Non-pigmented ciliary epithelial cell (primary cell): Measurements from ENCODE around the gene ABI1.

Experiments
- DNase-seq: peaks from one replicate; pipeline ENCODE4 v3.0.0-alpha.2; 2010; ENCODE audit warnings: low read depth

ABI1 gene

GRCh38 chr10:26714415-26715136 is 146.2 kb downstream of the ABI1 start:
- DNase-seq = no peak

- no peak for DNase-seq
These were observed 149.4 kb downstream of the ABI1 start for GRCh38 chr10:26711324-26711723.

- DNase-seq = no peak
These were observed 153.8 kb downstream of the ABI1 start for GRCh38 chr10:26706936-26707335.

GRCh38 chr10:26706206-26706605 is 154.6 kb downstream of the ABI1 start:
- DNase-seq = no peak

GRCh38 chr10:26703974-26704373 is 156.8 kb downstream of the ABI1 start:
- DNase-seq = no peak

- no peak for DNase-seq
These were observed 157.7 kb downstream of the ABI1 start for GRCh38 chr10:26703096-26703495.

GRCh38 chr10:26700884-26701630 is 159.7 kb downstream of the ABI1 start:
- no peak for DNase-seq

- no peak for DNase-seq
These were observed 161.1 kb downstream of the ABI1 start for GRCh38 chr10:26699631-26700030.

GRCh38 chr10:26698909-26699308 is 161.8 kb downstream of the ABI1 start:
- DNase-seq = no peak

- DNase-seq = no peak
These were observed 162.7 kb downstream of the ABI1 start for GRCh38 chr10:26697922-26698608.

GRCh38 chr10:26697163-26697921 is 163.4 kb downstream of the ABI1 start, which contains the start of gene PDSS1:
Gene PDSS1, plus strand, starts transcription at chr10:26697701. Its CDS starts 11 bp downstream, at chr10:26697712.
- no peak for DNase-seq

GRCh38 chr10:26696786-26697162 is 164.0 kb downstream of the ABI1 start:
- no peak for DNase-seq
